Ovary (tissue), 3 donors: ENCODE results near the gene UGT1A7.

Experiments used
- POLR2A ChIP-seq: fragments of 450-650 bp; IDR thresholded peaks from one replicate; pipeline ENCODE4 v1.6.1; 2017; ENCODE audit warnings: antibody characterized with exemption, mild to moderate bottlenecking, moderate library complexity
- TF ChIP-seq, protein P1 (sequence below), 3 donors: fragments of 450-650 bp in 2 of 3; fragments of 200-600 bp in 1 of 3; IDR thresholded peaks; one replicate each; pipeline versions ENCODE4 v1.5.1 to v1.8.0; 2016 to 2022; ENCODE audit warnings: antibody characterized with exemption in 3 of 3, mild to moderate bottlenecking in 1 of 3
- donor health status: DM: no; HTN: no; CAD: no.

- TF ChIP-seq, protein P1, sequence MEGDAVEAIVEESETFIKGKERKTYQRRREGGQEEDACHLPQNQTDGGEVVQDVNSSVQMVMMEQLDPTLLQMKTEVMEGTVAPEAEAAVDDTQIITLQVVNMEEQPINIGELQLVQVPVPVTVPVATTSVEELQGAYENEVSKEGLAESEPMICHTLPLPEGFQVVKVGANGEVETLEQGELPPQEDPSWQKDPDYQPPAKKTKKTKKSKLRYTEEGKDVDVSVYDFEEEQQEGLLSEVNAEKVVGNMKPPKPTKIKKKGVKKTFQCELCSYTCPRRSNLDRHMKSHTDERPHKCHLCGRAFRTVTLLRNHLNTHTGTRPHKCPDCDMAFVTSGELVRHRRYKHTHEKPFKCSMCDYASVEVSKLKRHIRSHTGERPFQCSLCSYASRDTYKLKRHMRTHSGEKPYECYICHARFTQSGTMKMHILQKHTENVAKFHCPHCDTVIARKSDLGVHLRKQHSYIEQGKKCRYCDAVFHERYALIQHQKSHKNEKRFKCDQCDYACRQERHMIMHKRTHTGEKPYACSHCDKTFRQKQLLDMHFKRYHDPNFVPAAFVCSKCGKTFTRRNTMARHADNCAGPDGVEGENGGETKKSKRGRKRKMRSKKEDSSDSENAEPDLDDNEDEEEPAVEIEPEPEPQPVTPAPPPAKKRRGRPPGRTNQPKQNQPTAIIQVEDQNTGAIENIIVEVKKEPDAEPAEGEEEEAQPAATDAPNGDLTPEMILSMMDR (IDR thresholded peaks at IDR 0.05) = no peak
- no peak for TF ChIP-seq POLR2A
Observed at GRCh38 chr2:233802132-233802815, 120.6 kb downstream of the UGT1A7 start.
